IMR-90 (cell line): ENCODE data around the gene LRRC9. TPM values are rescaled to one million over a fixed set of nuclear protein-coding genes. Genes with fewer than 3 reads are reported as not detected.

Experiments used
- ATAC-seq: fragments of 200-7000 bp; cut with Tn5 transposase; 2 replicates; pipeline ENCODE4 v1.9.1; 2020; ENCODE audit warnings: low read depth, mild to moderate bottlenecking, moderate library complexity
- BruUV-seq: library from RNA; stranded (reverse); fragments of 400-500 nt; replicated peaks from 2 replicates; lab custom pipeline; 2021; lab: Mats Ljungman, UMichigan
- CTCF ChIA-PET: fragments of 300-600 bp; formaldehyde crosslinking; extraction: SDS; loops from one replicate; lab custom pipeline; 2021; ENCODE audit warnings: antibody characterized with exemption; lab: Yijun Ruan, JAX
- POLR2A ChIA-PET: fragments of 300-600 bp; sonication (Branson Sonifier 250); formaldehyde crosslinking; loops from one replicate; lab custom pipeline; 2022; ENCODE audit warnings: antibody characterized with exemption; ENCODE audit not compliant: unreplicated experiment; lab: Charles Lee
- DNase-seq: peaks from one replicate; pipeline ENCODE4 v3.0.0; 2013
- H2AFZ ChIP-seq: replicated peaks from 2 replicates; pipeline ENCODE3; 2013; ENCODE audit warnings: low read length, mild to moderate bottlenecking; ENCODE audit not compliant: poor library complexity
- H2AK5ac ChIP-seq: 2 replicates; pipeline ENCODE4 v1.6.1; 2013; ENCODE audit warnings: low read depth, low read length, inconsistent platforms
- H2AK9ac ChIP-seq: replicated peaks from 2 replicates; pipeline ENCODE3; 2013; ENCODE audit warnings: mild to moderate bottlenecking, low read depth, low read length, moderate library complexity; ENCODE audit not compliant: poor library complexity
- H2BK120ac ChIP-seq: 2 replicates; pipeline ENCODE4 v1.6.1; 2013; ENCODE audit warnings: low read depth, low read length, inconsistent platforms
- H2BK15ac ChIP-seq: 3 replicates; pipeline ENCODE4 v1.6.1; 2013; ENCODE audit warnings: low read depth, low read length, inconsistent platforms
- H2BK20ac ChIP-seq: 2 replicates; pipeline ENCODE4 v1.6.1; 2013; ENCODE audit warnings: low read depth, mild to moderate bottlenecking, inconsistent platforms, low read length, moderate library complexity
- H2BK5ac ChIP-seq: 2 replicates; pipeline ENCODE4 v1.6.1; 2013; ENCODE audit warnings: mild to moderate bottlenecking, low read depth, low read length, inconsistent platforms; ENCODE audit not compliant: poor library complexity, severe bottlenecking
- H3K14ac ChIP-seq: replicated peaks from 2 replicates; pipeline ENCODE4 v1.6.1; 2013; ENCODE audit warnings: low read depth, low read length, inconsistent platforms
- H3K18ac ChIP-seq: 2 replicates; pipeline ENCODE4 v1.6.1; 2013; ENCODE audit warnings: low read depth, low read length, control low read depth
- H3K23ac ChIP-seq: 2 replicates; pipeline ENCODE4 v1.6.1; 2013; ENCODE audit warnings: low read depth, low read length, inconsistent platforms
- H3K27ac ChIP-seq: 2 replicates; pipeline ENCODE4 v1.5.1; 2013; ENCODE audit warnings: mild to moderate bottlenecking, control low read depth, low read length; ENCODE audit not compliant: insufficient read depth
- H3K27me3 ChIP-seq: 2 replicates; pipeline ENCODE4 v1.6.1; 2013; ENCODE audit warnings: low read length; ENCODE audit not compliant: control insufficient read depth, insufficient read depth
- H3K36me3 ChIP-seq: 2 replicates; pipeline ENCODE4 v1.6.1; 2013; ENCODE audit warnings: low read length, mixed read lengths; ENCODE audit not compliant: control insufficient read depth, insufficient read depth
- H3K4ac ChIP-seq: 2 replicates; pipeline ENCODE4 v1.6.1; 2013; ENCODE audit warnings: low read depth, low read length, inconsistent platforms
- H3K4me1 ChIP-seq: 2 replicates; pipeline ENCODE4 v1.6.1; 2013; ENCODE audit warnings: low read length, mixed read lengths; ENCODE audit not compliant: control insufficient read depth, insufficient read depth
- H3K4me2 ChIP-seq: 2 replicates; pipeline ENCODE4 v1.6.1; 2013; ENCODE audit warnings: low read depth, mild to moderate bottlenecking, control low read depth, low read length, moderate library complexity
- H3K4me3 ChIP-seq: 2 replicates; pipeline ENCODE4 v1.5.1; 2013; ENCODE audit warnings: low read depth, mild to moderate bottlenecking, control low read depth, low read length, moderate library complexity; ENCODE audit not compliant: insufficient read depth
- H3K56ac ChIP-seq: 2 replicates; pipeline ENCODE4 v1.6.1; 2013; ENCODE audit warnings: low read length, inconsistent platforms; ENCODE audit not compliant: insufficient read depth; ENCODE audit errors: extremely low read depth
- H3K79me1 ChIP-seq, 2 experiments: 2 replicates each; pipeline ENCODE4 v1.6.1; 2013; ENCODE audit warnings: low read length in 2 of 2, inconsistent platforms in 1 of 2, low read depth in 1 of 2
- H3K9ac ChIP-seq: 2 replicates; pipeline ENCODE4 v1.6.1; 2013; ENCODE audit warnings: low read depth, low read length, control low read depth
- H3K9me1 ChIP-seq: 2 replicates; pipeline ENCODE4 v1.6.1; 2013; ENCODE audit warnings: low read length, inconsistent platforms; ENCODE audit not compliant: insufficient read depth
- H3K9me3 ChIP-seq: 2 replicates; pipeline ENCODE4 v1.6.1; 2013; ENCODE audit warnings: low read length; ENCODE audit not compliant: control insufficient read depth, insufficient read depth
- H4K20me1 ChIP-seq: 2 replicates; pipeline ENCODE4 v1.6.1; 2013; ENCODE audit warnings: low read length, inconsistent platforms; ENCODE audit not compliant: insufficient read depth
- H4K5ac ChIP-seq: 2 replicates; pipeline ENCODE4 v1.6.1; 2013; ENCODE audit warnings: mild to moderate bottlenecking, low read depth, low read length, control low read depth
- H4K8ac ChIP-seq, 2 experiments: 2 replicates each; pipeline ENCODE4 v1.6.1; 2013; ENCODE audit warnings: low read depth in 2 of 2, low read length in 2 of 2, control low read depth in 1 of 2, inconsistent platforms in 1 of 2
- H4K91ac ChIP-seq: 2 replicates; pipeline ENCODE4 v1.6.1; 2013; ENCODE audit warnings: low read depth, low read length, inconsistent platforms; ENCODE audit not compliant: insufficient read depth
- BHLHE40 ChIP-seq: fragments of 150-350 bp; IDR thresholded peaks from 2 replicates; pipeline ENCODE4 v1.6.1; 2016; ENCODE audit warnings: mild to moderate bottlenecking, low read depth, low read length
- CEBPB ChIP-seq: IDR thresholded peaks from 2 replicates; pipeline ENCODE4 v1.6.1; 2012; ENCODE audit warnings: low read depth, low read length, improper control_type of control experiment
- FOS ChIP-seq: fragments of 150-350 bp; IDR thresholded peaks from 2 replicates; pipeline ENCODE4 v1.6.1; 2016; ENCODE audit warnings: low read depth, low read length
- MAFK ChIP-seq: IDR thresholded peaks from 2 replicates; pipeline ENCODE4 v1.6.1; 2012; ENCODE audit warnings: low read depth, low read length, improper control_type of control experiment
- MXI1 ChIP-seq: IDR thresholded peaks from 2 replicates; pipeline ENCODE4 v1.6.1; 2012; ENCODE audit warnings: low read depth, mild to moderate bottlenecking, low read length, moderate library complexity, borderline replicate concordance
- NFE2L2 ChIP-seq: fragments of 150-350 bp; IDR thresholded peaks from 2 replicates; pipeline ENCODE4 v1.6.1; 2016; ENCODE audit warnings: low read depth, mild to moderate bottlenecking, low read length
- POLR2A ChIP-seq: IDR thresholded peaks from 2 replicates; pipeline ENCODE4 v1.6.1; 2012; ENCODE audit warnings: mild to moderate bottlenecking, low read depth, low read length
- RAD21 ChIP-seq: IDR thresholded peaks from 2 replicates; pipeline ENCODE4 v1.6.1; 2012; ENCODE audit warnings: low read length, improper control_type of control experiment
- RCOR1 ChIP-seq: IDR thresholded peaks from 2 replicates; pipeline ENCODE4 v1.6.1; 2012; ENCODE audit warnings: mild to moderate bottlenecking, low read length, improper control_type of control experiment; ENCODE audit not compliant: insufficient replicate concordance
- RFX5 ChIP-seq: IDR thresholded peaks from 2 replicates; pipeline ENCODE4 v1.8.0; 2012; ENCODE audit warnings: low read depth, mild to moderate bottlenecking, low read length, moderate library complexity
- SMC3 ChIP-seq: fragments of 150-350 bp; IDR thresholded peaks from 2 replicates; pipeline ENCODE4 v1.6.1; 2016; ENCODE audit warnings: low read depth, mild to moderate bottlenecking, antibody characterized with exemption, low read length, moderate library complexity
- dilution Hi-C: fragments of 300-500 bp; cut with HindIII; formaldehyde crosslinking; loops from one replicate; pipeline ENCODE4 v1.14.3; 2018; ENCODE audit warnings: low sequenced_read_pairs; ENCODE audit not compliant: unreplicated experiment
- in situ Hi-C: fragments of 300-500 bp; cut with MboI; formaldehyde crosslinking; loops from 3 replicates; pipeline ENCODE4 v1.14.3; 2019; ENCODE audit warnings: low sequenced_read_pairs, inconsistent platforms, mixed read lengths
- intact Hi-C: fragments of 100-400 bp; cut with micrococcal nuclease; formaldehyde crosslinking; loops from 2 replicates; pipeline ENCODE4 v1.10.0; 2022
- polyA plus RNA-seq, 3 experiments: library from polyadenylated mRNA; depleted of rRNA; stranded (reverse); fragments of >200 nt; gene quantifications; 2 replicates each; pipeline ENCODE4 v1.2.3, GENCODE V29; 2012; ENCODE audit warnings: low replicate concordance in 1 of 3
- total RNA-seq: library from RNA; depleted of rRNA; stranded (reverse); fragments of >200 nt; gene quantifications from 2 replicates; pipeline ENCODE4 v1.2.3, GENCODE V29; 2012
- TF ChIP-seq, protein P1 (sequence below): conservative IDR thresholded peaks from 2 replicates; pipeline ENCODE4 v1.5.1; 2012; ENCODE audit warnings: mild to moderate bottlenecking, low read depth, low read length, improper control_type of control experiment
- TF ChIP-seq, protein P2 (sequence below): fragments of 150-350 bp; IDR thresholded peaks from 2 replicates; pipeline ENCODE4 v1.6.1; 2017; ENCODE audit warnings: mild to moderate bottlenecking, antibody characterized with exemption, low read length, low read depth
- TF ChIP-seq, protein P3 (sequence below): fragments of 150-350 bp; IDR thresholded peaks from 2 replicates; pipeline ENCODE4 v1.6.1; 2016; ENCODE audit warnings: low read depth, mild to moderate bottlenecking, low read length, moderate library complexity, borderline replicate concordance

Gene LRRC9
- total and polyA plus RNA-seq, 2 of the 4 experiments (the other 2 are of a cell fraction), result not detected

DNA sequence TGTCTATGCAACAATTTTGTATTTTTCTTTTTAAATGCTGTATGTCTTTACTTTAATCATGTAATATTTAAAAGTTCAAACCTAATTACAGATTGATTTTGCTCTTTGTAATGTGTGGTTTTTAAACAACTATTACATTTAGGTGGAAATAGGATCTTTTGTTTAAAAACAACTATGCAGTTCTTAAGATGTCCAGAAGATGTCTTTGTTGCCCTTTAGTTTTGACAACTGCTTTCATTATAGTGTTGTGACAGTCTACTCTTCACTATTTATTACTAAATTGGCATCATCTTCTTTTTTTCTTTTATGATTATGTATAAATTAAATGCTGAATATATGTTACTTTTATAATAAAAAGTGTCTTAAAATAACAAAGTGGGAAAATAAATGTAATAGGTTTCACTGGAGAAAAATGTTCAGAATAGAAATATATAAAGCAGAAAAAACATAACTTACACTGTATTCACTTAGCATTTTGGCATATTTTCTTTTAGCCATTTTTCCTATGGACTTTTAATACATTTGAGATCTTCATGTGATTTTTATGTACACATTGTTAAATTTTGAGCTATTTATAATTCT, 144.6 kb downstream of the LRRC9 start:
- H4K8ac ChIP-seq, result no peak overlapping the region
- H4K20me1 ChIP-seq, result no peaks in the 10 kb centered on the region
- no peak overlapping the region for H4K5ac ChIP-seq
- no peak overlapping the region for H4K91ac ChIP-seq
- no peak overlapping the region for H3K9ac ChIP-seq
- no peaks in the 10 kb centered on the region for H3K36me3 ChIP-seq
- no peak overlapping the region for H2BK20ac ChIP-seq
- no peak overlapping the region for H2BK5ac ChIP-seq
- in situ Hi-C loops, result loop anchor here (5.0 to 25.0 kb wide), 2 partner anchors 118 to 498 kb away; no protein-coding TSS in a partner anchor
- dilution Hi-C loops, result no loop called here
- no peak overlapping the region for H2AFZ ChIP-seq
- ATAC-seq, result peak; percentile 74
- no peaks in the 10 kb centered on the region for H3K79me1 ChIP-seq
- ChIA-PET CTCF (interaction anchor here (2.2 to 3.4 kb wide), 2 partner anchors 101 to 120 kb away, joined by 9 to 11 read pairs; partner anchors contain the start of gene DHRS7), POLR2A (interaction anchor here (0.6 kb wide), 1 partner anchor 323 kb away, joined by 15 read pairs; no protein-coding TSS in a partner anchor)
- no peaks in the 10 kb centered on the region for H3K9me3 ChIP-seq
- H3K23ac ChIP-seq, result no peak overlapping the region
- H3K4me2 ChIP-seq, result no peak overlapping the region
- peak; percentile 55 for DNase-seq
- no peak overlapping the region for H2BK15ac ChIP-seq
- no peaks in the 10 kb centered on the region; the same call in 1 of the 2 replicates for H3K27me3 ChIP-seq
- H2AK5ac ChIP-seq, result no peak overlapping the region
- no peak overlapping the region for H3K14ac ChIP-seq
- no peaks in the 10 kb centered on the region for H3K9me1 ChIP-seq
- no peak overlapping the region for H3K4me3 ChIP-seq
- H3K27ac ChIP-seq, result no peak overlapping the region
- no peak overlapping the region for H2BK120ac ChIP-seq
- H3K56ac ChIP-seq, result no peak overlapping the region
- TF ChIP-seq RFX5, result no peak
- TF ChIP-seq CEBPB, result no peak
- peak; percentile 76 for TF ChIP-seq RAD21
- no peak for TF ChIP-seq RCOR1
- TF ChIP-seq, protein P1, sequence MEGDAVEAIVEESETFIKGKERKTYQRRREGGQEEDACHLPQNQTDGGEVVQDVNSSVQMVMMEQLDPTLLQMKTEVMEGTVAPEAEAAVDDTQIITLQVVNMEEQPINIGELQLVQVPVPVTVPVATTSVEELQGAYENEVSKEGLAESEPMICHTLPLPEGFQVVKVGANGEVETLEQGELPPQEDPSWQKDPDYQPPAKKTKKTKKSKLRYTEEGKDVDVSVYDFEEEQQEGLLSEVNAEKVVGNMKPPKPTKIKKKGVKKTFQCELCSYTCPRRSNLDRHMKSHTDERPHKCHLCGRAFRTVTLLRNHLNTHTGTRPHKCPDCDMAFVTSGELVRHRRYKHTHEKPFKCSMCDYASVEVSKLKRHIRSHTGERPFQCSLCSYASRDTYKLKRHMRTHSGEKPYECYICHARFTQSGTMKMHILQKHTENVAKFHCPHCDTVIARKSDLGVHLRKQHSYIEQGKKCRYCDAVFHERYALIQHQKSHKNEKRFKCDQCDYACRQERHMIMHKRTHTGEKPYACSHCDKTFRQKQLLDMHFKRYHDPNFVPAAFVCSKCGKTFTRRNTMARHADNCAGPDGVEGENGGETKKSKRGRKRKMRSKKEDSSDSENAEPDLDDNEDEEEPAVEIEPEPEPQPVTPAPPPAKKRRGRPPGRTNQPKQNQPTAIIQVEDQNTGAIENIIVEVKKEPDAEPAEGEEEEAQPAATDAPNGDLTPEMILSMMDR, result peak; percentile 74
- TF ChIP-seq NFE2L2, result no peak
- TF ChIP-seq, protein P2, sequence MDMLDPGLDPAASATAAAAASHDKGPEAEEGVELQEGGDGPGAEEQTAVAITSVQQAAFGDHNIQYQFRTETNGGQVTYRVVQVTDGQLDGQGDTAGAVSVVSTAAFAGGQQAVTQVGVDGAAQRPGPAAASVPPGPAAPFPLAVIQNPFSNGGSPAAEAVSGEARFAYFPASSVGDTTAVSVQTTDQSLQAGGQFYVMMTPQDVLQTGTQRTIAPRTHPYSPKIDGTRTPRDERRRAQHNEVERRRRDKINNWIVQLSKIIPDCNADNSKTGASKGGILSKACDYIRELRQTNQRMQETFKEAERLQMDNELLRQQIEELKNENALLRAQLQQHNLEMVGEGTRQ, result no peak
- no peak for TF ChIP-seq FOS
- TF ChIP-seq, protein P3, sequence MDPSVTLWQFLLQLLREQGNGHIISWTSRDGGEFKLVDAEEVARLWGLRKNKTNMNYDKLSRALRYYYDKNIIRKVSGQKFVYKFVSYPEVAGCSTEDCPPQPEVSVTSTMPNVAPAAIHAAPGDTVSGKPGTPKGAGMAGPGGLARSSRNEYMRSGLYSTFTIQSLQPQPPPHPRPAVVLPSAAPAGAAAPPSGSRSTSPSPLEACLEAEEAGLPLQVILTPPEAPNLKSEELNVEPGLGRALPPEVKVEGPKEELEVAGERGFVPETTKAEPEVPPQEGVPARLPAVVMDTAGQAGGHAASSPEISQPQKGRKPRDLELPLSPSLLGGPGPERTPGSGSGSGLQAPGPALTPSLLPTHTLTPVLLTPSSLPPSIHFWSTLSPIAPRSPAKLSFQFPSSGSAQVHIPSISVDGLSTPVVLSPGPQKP, result no peak
- peak; percentile 80 for TF ChIP-seq SMC3
- TF ChIP-seq POLR2A, result no peak
- TF ChIP-seq MAFK, result no peak
- TF ChIP-seq MXI1, result no peak
- no peak for TF ChIP-seq BHLHE40
- no peak overlapping the region for H3K18ac ChIP-seq
- BruUV-seq, result no TSS peak
- intact Hi-C loops, result loop anchor here (1.0 to 10.0 kb wide), 4 partner anchors 100 to 493 kb away; partner anchors contain the start of gene DHRS7
- no peak overlapping the region for H3K4ac ChIP-seq
- no peak overlapping the region for H2AK9ac ChIP-seq
- H3K4me1 ChIP-seq, result no peaks in the 10 kb centered on the region
